IMR-90 (cell line): ENCODE results near the gene ESRRB. TPM values are rescaled to one million over a fixed set of nuclear protein-coding genes. Genes with fewer than 3 reads are reported as not detected.

Experiments
- ATAC-seq: fragments of 200-7000 bp; cut with Tn5 transposase; 2 replicates; pipeline ENCODE4 v1.9.1; 2020; ENCODE audit warnings: low read depth, mild to moderate bottlenecking, moderate library complexity
- BruUV-seq: library from RNA; stranded (reverse); fragments of 400-500 nt; replicated peaks from 2 replicates; lab custom pipeline; 2021; lab: Mats Ljungman, UMichigan
- CTCF ChIA-PET: fragments of 300-600 bp; formaldehyde crosslinking; extraction: SDS; loops from one replicate; lab custom pipeline; 2021; ENCODE audit warnings: antibody characterized with exemption; lab: Yijun Ruan, JAX
- POLR2A ChIA-PET: fragments of 300-600 bp; sonication (Branson Sonifier 250); formaldehyde crosslinking; loops from one replicate; lab custom pipeline; 2022; ENCODE audit warnings: antibody characterized with exemption; ENCODE audit not compliant: unreplicated experiment; lab: Charles Lee
- DNase-seq: peaks from one replicate; pipeline ENCODE4 v3.0.0; 2013
- H2AFZ ChIP-seq: replicated peaks from 2 replicates; pipeline ENCODE3; 2013; ENCODE audit warnings: low read length, mild to moderate bottlenecking; ENCODE audit not compliant: poor library complexity
- H2AK5ac ChIP-seq: 2 replicates; pipeline ENCODE4 v1.6.1; 2013; ENCODE audit warnings: low read depth, low read length, inconsistent platforms
- H2AK9ac ChIP-seq: replicated peaks from 2 replicates; pipeline ENCODE3; 2013; ENCODE audit warnings: mild to moderate bottlenecking, low read depth, low read length, moderate library complexity; ENCODE audit not compliant: poor library complexity
- H2BK120ac ChIP-seq: 2 replicates; pipeline ENCODE4 v1.6.1; 2013; ENCODE audit warnings: low read depth, low read length, inconsistent platforms
- H2BK15ac ChIP-seq: 3 replicates; pipeline ENCODE4 v1.6.1; 2013; ENCODE audit warnings: low read depth, low read length, inconsistent platforms
- H2BK20ac ChIP-seq: 2 replicates; pipeline ENCODE4 v1.6.1; 2013; ENCODE audit warnings: low read depth, mild to moderate bottlenecking, inconsistent platforms, low read length, moderate library complexity
- H2BK5ac ChIP-seq: 2 replicates; pipeline ENCODE4 v1.6.1; 2013; ENCODE audit warnings: mild to moderate bottlenecking, low read depth, low read length, inconsistent platforms; ENCODE audit not compliant: poor library complexity, severe bottlenecking
- H3K14ac ChIP-seq: replicated peaks from 2 replicates; pipeline ENCODE4 v1.6.1; 2013; ENCODE audit warnings: low read depth, low read length, inconsistent platforms
- H3K18ac ChIP-seq: 2 replicates; pipeline ENCODE4 v1.6.1; 2013; ENCODE audit warnings: low read depth, low read length, control low read depth
- H3K23ac ChIP-seq: 2 replicates; pipeline ENCODE4 v1.6.1; 2013; ENCODE audit warnings: low read depth, low read length, inconsistent platforms
- H3K27ac ChIP-seq: 2 replicates; pipeline ENCODE4 v1.5.1; 2013; ENCODE audit warnings: mild to moderate bottlenecking, control low read depth, low read length; ENCODE audit not compliant: insufficient read depth
- H3K27me3 ChIP-seq: 2 replicates; pipeline ENCODE4 v1.6.1; 2013; ENCODE audit warnings: low read length; ENCODE audit not compliant: control insufficient read depth, insufficient read depth
- H3K36me3 ChIP-seq: 2 replicates; pipeline ENCODE4 v1.6.1; 2013; ENCODE audit warnings: low read length, mixed read lengths; ENCODE audit not compliant: control insufficient read depth, insufficient read depth
- H3K4ac ChIP-seq: 2 replicates; pipeline ENCODE4 v1.6.1; 2013; ENCODE audit warnings: low read depth, low read length, inconsistent platforms
- H3K4me1 ChIP-seq: 2 replicates; pipeline ENCODE4 v1.6.1; 2013; ENCODE audit warnings: low read length, mixed read lengths; ENCODE audit not compliant: control insufficient read depth, insufficient read depth
- H3K4me2 ChIP-seq: 2 replicates; pipeline ENCODE4 v1.6.1; 2013; ENCODE audit warnings: low read depth, mild to moderate bottlenecking, control low read depth, low read length, moderate library complexity
- H3K4me3 ChIP-seq: 2 replicates; pipeline ENCODE4 v1.5.1; 2013; ENCODE audit warnings: low read depth, mild to moderate bottlenecking, control low read depth, low read length, moderate library complexity; ENCODE audit not compliant: insufficient read depth
- H3K56ac ChIP-seq: 2 replicates; pipeline ENCODE4 v1.6.1; 2013; ENCODE audit warnings: low read length, inconsistent platforms; ENCODE audit not compliant: insufficient read depth; ENCODE audit errors: extremely low read depth
- H3K79me1 ChIP-seq, 2 experiments: 2 replicates each; pipeline ENCODE4 v1.6.1; 2013; ENCODE audit warnings: low read length in 2 of 2, inconsistent platforms in 1 of 2, low read depth in 1 of 2
- H3K9ac ChIP-seq: 2 replicates; pipeline ENCODE4 v1.6.1; 2013; ENCODE audit warnings: low read depth, low read length, control low read depth
- H3K9me1 ChIP-seq: 2 replicates; pipeline ENCODE4 v1.6.1; 2013; ENCODE audit warnings: low read length, inconsistent platforms; ENCODE audit not compliant: insufficient read depth
- H3K9me3 ChIP-seq: 2 replicates; pipeline ENCODE4 v1.6.1; 2013; ENCODE audit warnings: low read length; ENCODE audit not compliant: control insufficient read depth, insufficient read depth
- H4K20me1 ChIP-seq: 2 replicates; pipeline ENCODE4 v1.6.1; 2013; ENCODE audit warnings: low read length, inconsistent platforms; ENCODE audit not compliant: insufficient read depth
- H4K5ac ChIP-seq: 2 replicates; pipeline ENCODE4 v1.6.1; 2013; ENCODE audit warnings: mild to moderate bottlenecking, low read depth, low read length, control low read depth
- H4K8ac ChIP-seq, 2 experiments: 2 replicates each; pipeline ENCODE4 v1.6.1; 2013; ENCODE audit warnings: low read depth in 2 of 2, low read length in 2 of 2, control low read depth in 1 of 2, inconsistent platforms in 1 of 2
- H4K91ac ChIP-seq: 2 replicates; pipeline ENCODE4 v1.6.1; 2013; ENCODE audit warnings: low read depth, low read length, inconsistent platforms; ENCODE audit not compliant: insufficient read depth
- CHD1 ChIP-seq: IDR thresholded peaks from 2 replicates; pipeline ENCODE4 v1.6.1; 2012; ENCODE audit warnings: low read depth, low read length, improper control_type of control experiment
- MAZ ChIP-seq: IDR thresholded peaks from 2 replicates; pipeline ENCODE4 v1.6.1; 2012; ENCODE audit warnings: low read depth, mild to moderate bottlenecking, low read length, improper control_type of control experiment, moderate library complexity, borderline replicate concordance
- MXI1 ChIP-seq: IDR thresholded peaks from 2 replicates; pipeline ENCODE4 v1.6.1; 2012; ENCODE audit warnings: low read depth, mild to moderate bottlenecking, low read length, moderate library complexity, borderline replicate concordance
- RAD21 ChIP-seq: IDR thresholded peaks from 2 replicates; pipeline ENCODE4 v1.6.1; 2012; ENCODE audit warnings: low read length, improper control_type of control experiment
- RCOR1 ChIP-seq: IDR thresholded peaks from 2 replicates; pipeline ENCODE4 v1.6.1; 2012; ENCODE audit warnings: mild to moderate bottlenecking, low read length, improper control_type of control experiment; ENCODE audit not compliant: insufficient replicate concordance
- WGBS, 2 experiments: methylation state at CpG; one replicate each; pipeline versions ENCODE4 v1.1.5 to v1.1.7; 2013; ENCODE audit warnings: missing lambda C conversion rate in 2 of 2; ENCODE audit not compliant: insufficient read length in 1 of 2; ENCODE audit errors: extremely low coverage in 2 of 2; 5-methylcytosine and 5-hydroxymethylcytosine counted together
- dilution Hi-C: fragments of 300-500 bp; cut with HindIII; formaldehyde crosslinking; loops from one replicate; pipeline ENCODE4 v1.14.3; 2018; ENCODE audit warnings: low sequenced_read_pairs; ENCODE audit not compliant: unreplicated experiment
- in situ Hi-C: fragments of 300-500 bp; cut with MboI; formaldehyde crosslinking; loops from 3 replicates; pipeline ENCODE4 v1.14.3; 2019; ENCODE audit warnings: low sequenced_read_pairs, inconsistent platforms, mixed read lengths
- intact Hi-C: fragments of 100-400 bp; cut with micrococcal nuclease; formaldehyde crosslinking; loops from 2 replicates; pipeline ENCODE4 v1.10.0; 2022
- polyA plus RNA-seq, 3 experiments: library from polyadenylated mRNA; depleted of rRNA; stranded (reverse); fragments of >200 nt; gene quantifications; 2 replicates each; pipeline ENCODE4 v1.2.3, GENCODE V29; 2012; ENCODE audit warnings: low replicate concordance in 1 of 3
- total RNA-seq: library from RNA; depleted of rRNA; stranded (reverse); fragments of >200 nt; gene quantifications from 2 replicates; pipeline ENCODE4 v1.2.3, GENCODE V29; 2012

Gene ESRRB
- total and polyA plus RNA-seq, 2 of the 4 experiments (the other 2 are of a cell fraction), result not detected

DNA sequence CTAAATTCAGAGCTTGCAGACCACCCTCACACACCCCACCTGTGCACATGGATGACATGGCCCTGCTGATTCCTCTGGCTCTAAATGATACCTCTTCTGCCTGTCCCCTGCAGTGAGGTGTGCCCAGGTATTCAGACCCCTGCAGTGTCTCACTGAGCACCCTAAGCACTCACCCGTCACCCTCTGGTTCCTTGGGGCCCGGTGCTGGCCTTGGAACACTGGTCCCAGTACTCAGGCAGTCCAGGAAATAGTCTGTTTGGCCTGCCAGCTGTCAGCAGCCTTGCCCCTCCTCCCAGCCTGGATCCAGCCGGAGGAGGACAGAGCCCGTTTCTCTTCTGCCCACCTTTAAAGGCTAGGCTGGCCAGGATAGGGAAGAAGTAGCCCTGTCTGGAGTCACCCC is 44.9 kb downstream of the ESRRB start:
- ChIA-PET CTCF (no interaction called here), POLR2A (no interaction called here)
- Histone ChIP-seq H3K4ac (no peak overlapping the region), H2BK5ac (no peak overlapping the region), H3K56ac (no peak overlapping the region), H2BK15ac (no peak overlapping the region), H2BK20ac (no peak overlapping the region), H2AK5ac (no peak overlapping the region), H3K9ac (no peak overlapping the region), H3K27ac (no peak overlapping the region), H2BK120ac (no peak overlapping the region), H3K23ac (no peak overlapping the region), H2AFZ (no peak overlapping the region), H3K79me1 (no peaks in the 10 kb centered on the region), H4K20me1 (no peaks in the 10 kb centered on the region), H3K9me3 (no peaks in the 10 kb centered on the region), H3K14ac (no peak overlapping the region), H4K5ac (no peak overlapping the region), H3K4me2 (no peak overlapping the region), H4K91ac (no peak overlapping the region), H2AK9ac (no peak overlapping the region), H4K8ac (no peak overlapping the region), H3K4me3 (no peak overlapping the region), H3K27me3 (peaks cover 2% of the 10 kb centered on the region; the same call in 1 of the 2 replicates), H3K9me1 (no peaks in the 10 kb centered on the region), H3K36me3 (no peaks in the 10 kb centered on the region), H3K18ac (no peak overlapping the region), H3K4me1 (no peaks in the 10 kb centered on the region)
- no TSS peak for BruUV-seq
- TF ChIP-seq MAZ (no peak), CHD1 (no peak), RAD21 (no peak), RCOR1 (no peak), MXI1 (no peak)
- ATAC-seq (no peak), DNase-seq (no peak)
- dilution Hi-C loops, result no loop called here
- intact Hi-C loops, result no loop called here
- in situ Hi-C loops, result no loop called here
- 0% methylated on average over 1 of the region's 4 CpGs; no CpG with 5 or more reads in 1 of the 2 experiments for WGBS, 2 experiments
